ENCODE results near the gene DHRS7.
A peak's percentile ranks its signal among the peaks of the same experiment; 100 is the strongest.

Gene DHRS7

GRCh38 chr14:60164712-60165546, at the start of gene DHRS7:
DHRS7 (minus strand) TSS chr14:60165398; CDS start chr14:60165309, 89 bp downstream.
- peak; percentile 87 to 91 for DNase-seq
- no peak for TF ChIP-seq GATA1 (IDR thresholded peaks at IDR 0.05; ENCODE audit: low read depth, low read length)
- TF ChIP-seq POLR2A (IDR thresholded peaks at IDR 0.05; ENCODE audit: low read length): peak; percentile 63

DNA sequence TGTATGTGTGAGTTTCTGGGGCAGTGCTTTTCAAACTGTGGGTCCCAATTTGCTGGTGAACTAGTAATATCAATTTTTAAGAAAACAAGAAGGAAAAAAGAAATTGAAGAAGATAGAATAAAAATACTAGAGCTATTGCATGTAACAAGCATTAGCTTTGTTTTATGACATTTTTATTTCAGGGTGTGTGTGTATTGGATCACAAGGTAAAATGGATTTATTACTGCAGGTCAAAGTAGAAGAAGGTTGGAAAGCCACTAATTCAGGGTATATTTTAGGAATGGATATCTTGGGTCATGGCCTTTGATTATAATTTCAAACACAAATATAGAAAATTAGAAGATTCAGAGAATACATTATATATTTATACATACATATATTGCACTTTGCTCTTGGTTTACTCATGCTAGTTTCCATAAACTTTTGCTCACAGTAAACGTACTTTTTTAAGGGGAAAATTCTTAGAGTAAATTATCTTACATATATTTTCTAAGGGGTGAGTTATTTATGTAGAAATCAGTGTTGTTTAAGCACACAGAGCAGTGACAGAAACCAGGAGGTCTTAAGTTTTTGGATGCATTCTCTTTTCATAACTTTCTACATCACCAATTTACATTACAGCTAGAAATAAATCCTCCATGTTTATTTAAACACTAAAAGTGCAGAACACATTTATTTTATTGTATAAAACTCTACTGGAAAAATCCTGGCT, 49.4 kb upstream of the DHRS7 start:
- TF ChIP-seq GATA1 (IDR thresholded peaks at IDR 0.05; ENCODE audit: low read depth, low read length) (no peak), POLR2A (IDR thresholded peaks at IDR 0.05; ENCODE audit: low read length) (no peak)
- DNase-seq: no peak

DNA sequence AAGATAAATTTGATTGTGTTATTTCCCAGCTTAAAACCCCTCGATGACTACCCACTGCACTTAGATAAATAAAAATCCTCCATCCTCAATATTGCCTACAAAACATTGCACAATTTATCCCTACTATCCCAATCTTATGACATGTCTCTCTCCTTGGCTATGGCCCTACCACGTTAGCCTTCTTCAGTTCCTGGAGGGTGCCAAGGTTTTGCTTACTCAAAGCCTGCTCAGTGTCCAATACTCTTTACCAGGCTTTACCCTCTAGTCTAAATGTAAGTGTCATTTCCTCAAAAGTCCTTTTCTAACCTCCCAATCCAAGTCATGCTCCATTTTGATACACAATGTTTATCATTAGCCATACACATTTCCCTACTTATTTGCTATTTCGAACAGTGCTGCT, 48.8 kb upstream of the DHRS7 start:
- no peak for DNase-seq
- TF ChIP-seq POLR2A (IDR thresholded peaks at IDR 0.05; ENCODE audit: low read length) (no peak), GATA1 (IDR thresholded peaks at IDR 0.05; ENCODE audit: low read depth, low read length) (no peak)

GRCh38 chr14:60212503-60213371, 47.5 kb upstream of the DHRS7 start:
- TF ChIP-seq GATA1 (IDR thresholded peaks at IDR 0.05; ENCODE audit: low read depth, low read length): no peak
- TF ChIP-seq POLR2A (IDR thresholded peaks at IDR 0.05; ENCODE audit: low read length): no peak

DNA sequence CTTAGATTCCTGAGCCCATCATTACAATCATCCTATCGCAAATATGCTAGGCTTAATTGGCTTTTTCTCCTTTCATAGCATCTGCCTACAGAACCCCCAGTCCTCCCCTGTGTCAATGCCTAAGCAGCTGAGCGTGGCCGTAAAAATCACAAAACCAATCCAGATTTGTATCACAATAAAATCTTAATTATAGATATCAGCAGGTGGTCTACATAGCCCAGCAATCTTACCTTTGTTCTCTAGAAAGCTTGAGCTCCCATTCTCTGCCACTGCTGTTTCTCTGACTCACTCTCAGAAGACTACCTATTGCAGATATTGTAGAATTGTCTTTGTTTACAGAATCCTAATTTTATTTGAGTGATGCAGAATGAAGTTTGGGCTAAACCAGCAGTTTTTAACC, 46.0 kb upstream of the DHRS7 start:
- no peak for DNase-seq
- TF ChIP-seq GATA1 (IDR thresholded peaks at IDR 0.05; ENCODE audit: low read depth, low read length): no peak
- TF ChIP-seq POLR2A (IDR thresholded peaks at IDR 0.05; ENCODE audit: low read length): no peak

More at GRCh38 chr14:60212503-60213371, 47.5 kb upstream of the DHRS7 start:
- no peak for DNase-seq

- no peak for TF ChIP-seq POLR2A (IDR thresholded peaks at IDR 0.05; ENCODE audit: low read length)
- no peak for TF ChIP-seq GATA1 (IDR thresholded peaks at IDR 0.05; ENCODE audit: low read depth, low read length)
- no peak for DNase-seq
These were observed 45.5 kb upstream of the DHRS7 start for GRCh38 chr14:60210703-60211102.

GRCh38 chr14:60206837-60207533, 41.8 kb upstream of the DHRS7 start:
- TF ChIP-seq POLR2A (IDR thresholded peaks at IDR 0.05; ENCODE audit: low read length) (no peak), GATA1 (IDR thresholded peaks at IDR 0.05; ENCODE audit: low read depth, low read length) (no peak)
- DNase-seq: no peak

GRCh38 chr14:60206249-60206670, 41.1 kb upstream of the DHRS7 start:
- DNase-seq: no peak
- no peak for TF ChIP-seq POLR2A (IDR thresholded peaks at IDR 0.05; ENCODE audit: low read length)
- TF ChIP-seq GATA1 (IDR thresholded peaks at IDR 0.05; ENCODE audit: low read depth, low read length): no peak

- no peak for DNase-seq
- TF ChIP-seq POLR2A (IDR thresholded peaks at IDR 0.05; ENCODE audit: low read length) (no peak), GATA1 (IDR thresholded peaks at IDR 0.05; ENCODE audit: low read depth, low read length) (no peak)
These were observed 39.9 kb upstream of the DHRS7 start for GRCh38 chr14:60204843-60205774.

GRCh38 chr14:60204104-60204842, 39.1 kb upstream of the DHRS7 start:
- no peak for DNase-seq

DNA sequence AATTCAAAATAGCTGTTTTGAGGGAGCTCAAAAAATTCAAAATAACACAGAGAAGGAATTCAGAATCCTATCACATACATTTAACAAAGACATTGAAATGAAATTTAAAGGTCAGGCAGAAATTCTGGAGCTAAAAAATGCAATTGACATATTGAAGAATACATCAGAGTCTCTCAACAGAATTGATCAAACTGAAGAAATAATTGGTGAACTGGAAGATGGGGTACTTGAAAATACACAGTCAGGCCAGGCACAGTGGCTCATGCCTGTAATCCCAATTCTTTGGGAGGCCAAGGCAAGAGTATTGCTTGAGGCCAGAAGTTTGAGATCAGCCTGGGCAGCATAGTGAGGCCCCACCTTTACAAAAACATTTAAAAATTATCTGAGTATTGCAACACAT, 34.1 kb upstream of the DHRS7 start:
- no peak for DNase-seq
- no peak for TF ChIP-seq POLR2A (IDR thresholded peaks at IDR 0.05; ENCODE audit: low read length)
- no peak for TF ChIP-seq GATA1 (IDR thresholded peaks at IDR 0.05; ENCODE audit: low read depth, low read length)

More at GRCh38 chr14:60204104-60204842, 39.1 kb upstream of the DHRS7 start:
- TF ChIP-seq POLR2A (IDR thresholded peaks at IDR 0.05; ENCODE audit: low read length): no peak
- no peak for TF ChIP-seq GATA1 (IDR thresholded peaks at IDR 0.05; ENCODE audit: low read depth, low read length)
